Left renal pelvis (tissue), 4 donors: Measurements from ENCODE around the gene DCAF4. TPM values are rescaled to one million over a fixed set of nuclear protein-coding genes. Genes with fewer than 3 reads are reported as not detected.
"Not testable (repeated sequence)": the region's sequence is repeated elsewhere in the genome, so short reads cannot be mapped to it uniquely, and the experiment has no call there.

Source experiments
- DNase-seq, 4 donors: peaks; one replicate each; pipeline ENCODE4 v3.0.0-alpha.2; 2013; ENCODE audit warnings: low read depth in 4 of 4, low spot score in 3 of 4
- polyA plus RNA-seq, 4 donors: library from polyadenylated mRNA; unstranded; fragments of 120-200 nt; gene quantifications; one replicate each; pipeline ENCODE4 v1.2.1, GENCODE V29; 2013; ENCODE audit not compliant: insufficient read length in 4 of 4

DCAF4 gene
- polyA plus RNA-seq, 4 donors, result 11.9 to 22.1 (median 17.6) TPM

- no peak for DNase-seq
Measured at GRCh38 chr14:72966038-72966437, 39.8 kb downstream of the DCAF4 start.

- no peak for DNase-seq
Measured at GRCh38 chr14:72968316-72968715, 42.1 kb downstream of the DCAF4 start.

GRCh38 chr14:72970058-72970630 is 43.9 kb downstream of the DCAF4 start:
- DNase-seq, result no peak

DNA sequence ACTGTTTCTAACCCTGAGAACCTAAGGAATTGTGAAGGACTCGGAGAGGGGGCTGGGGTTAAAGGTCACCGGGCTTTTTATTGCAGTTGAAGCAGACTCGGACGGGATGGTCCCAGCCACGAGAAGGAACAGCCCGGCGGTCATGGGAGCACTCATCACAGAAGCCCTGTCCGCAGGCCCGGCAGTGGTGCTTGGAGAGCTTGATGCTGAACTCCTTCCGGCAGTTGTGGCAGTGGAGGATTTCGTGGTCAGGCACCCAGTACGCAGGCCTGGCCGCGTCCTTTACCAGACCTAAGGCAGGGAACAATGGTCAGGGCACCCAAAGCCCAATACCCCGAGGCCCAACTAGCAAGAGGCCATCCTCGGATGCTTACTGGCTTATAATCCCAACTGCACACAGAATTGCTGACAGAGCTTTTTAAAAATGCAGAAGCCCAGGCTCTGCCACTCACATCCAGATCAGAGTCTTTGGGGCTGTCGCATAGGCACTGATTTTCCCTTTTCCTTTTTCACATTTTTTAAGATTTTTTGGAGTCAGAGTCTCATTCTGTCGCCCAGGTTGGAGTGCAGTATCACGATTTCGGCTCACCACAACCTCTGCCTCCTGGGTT is 44.7 kb downstream of the DCAF4 start:
- DNase-seq, result no peak

GRCh38 chr14:72974661-72975060 is 48.4 kb downstream of the DCAF4 start:
- no peak for DNase-seq

- no peak for DNase-seq
Measured at GRCh38 chr14:72975770-72976169, 49.5 kb downstream of the DCAF4 start.

DNA sequence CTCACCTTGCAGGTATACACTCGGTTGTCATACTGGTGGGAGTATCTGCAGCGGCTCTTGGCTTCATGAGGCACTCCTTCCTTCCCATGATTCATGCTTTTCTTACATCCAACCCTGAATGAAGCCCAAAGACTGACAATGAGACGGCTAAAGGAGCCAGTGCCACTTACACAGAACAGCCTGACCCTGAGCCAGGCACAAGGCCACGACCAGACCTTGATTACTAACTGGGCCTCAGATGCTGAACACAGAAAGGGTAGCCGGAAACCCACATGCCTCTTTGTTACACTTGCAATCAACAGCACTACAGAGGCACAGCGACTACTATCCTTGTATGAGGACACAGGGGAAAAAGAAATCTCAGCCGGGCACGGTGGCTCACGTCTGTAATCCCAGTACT is 52.6 kb downstream of the DCAF4 start:
- no peak for DNase-seq

DNA sequence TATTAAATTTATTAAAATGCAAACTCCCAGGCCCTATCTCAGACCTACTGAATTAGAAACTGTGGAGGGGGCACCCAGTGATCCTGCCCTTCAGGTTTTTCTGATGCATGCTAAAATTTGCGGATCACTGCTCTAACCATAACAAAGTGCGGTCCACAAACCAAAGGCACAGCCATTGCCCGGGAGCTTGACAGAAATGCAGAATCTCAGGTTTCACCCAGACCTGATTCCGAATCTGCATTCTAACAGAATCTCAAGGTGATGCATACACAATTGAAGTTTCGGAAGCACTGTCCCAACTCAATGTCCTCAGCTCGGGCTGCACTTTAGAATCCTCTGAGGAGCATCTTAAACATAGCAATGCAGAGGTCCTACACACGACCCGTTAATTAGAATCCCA is 54.6 kb downstream of the DCAF4 start:
- DNase-seq, result no peak

GRCh38 chr14:72982146-72982708 is 56.0 kb downstream of the DCAF4 start:
- DNase-seq, result no peak

- no peak for DNase-seq
Measured at GRCh38 chr14:72986214-72986613, 60.0 kb downstream of the DCAF4 start.

DNA sequence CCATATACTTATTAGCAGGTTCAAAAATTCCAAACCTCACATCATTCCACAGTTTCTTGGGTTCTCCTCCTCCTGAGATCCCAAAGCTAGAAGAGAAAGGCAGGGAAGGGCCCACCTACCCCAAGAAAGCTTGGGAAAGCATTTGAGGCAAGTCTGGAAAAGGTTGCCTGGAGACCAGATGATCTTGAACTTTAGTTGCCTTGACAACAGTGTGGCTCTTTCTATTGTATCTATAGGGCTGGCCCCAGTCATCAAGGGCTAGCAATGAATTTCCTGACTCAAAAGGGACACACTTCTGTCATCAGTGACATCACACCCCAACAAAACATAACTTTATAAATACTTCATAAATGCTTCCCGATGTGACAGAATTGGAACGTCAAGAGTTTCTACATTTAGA is 60.6 kb downstream of the DCAF4 start:
- DNase-seq, result no peak

DNA sequence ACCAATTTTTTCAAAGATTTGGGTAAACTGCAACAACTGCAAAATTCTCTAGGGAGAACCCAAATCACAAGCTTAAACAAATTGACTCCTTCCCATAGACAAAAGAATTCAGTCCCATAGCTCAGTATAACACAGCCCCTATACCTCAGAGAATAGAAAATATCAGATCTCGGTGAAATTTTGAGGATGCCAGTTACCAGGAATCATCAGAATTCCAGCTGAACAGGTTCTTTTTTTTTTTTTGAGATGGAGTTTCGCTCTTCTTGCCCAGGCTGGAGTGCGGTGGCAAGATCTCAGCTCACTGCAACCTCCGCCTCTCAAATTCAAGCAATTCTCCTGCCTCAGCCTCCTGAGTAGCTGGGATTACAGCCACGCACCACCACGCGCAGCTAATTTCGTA is 63.9 kb downstream of the DCAF4 start:
- DNase-seq, result no peak

DNA sequence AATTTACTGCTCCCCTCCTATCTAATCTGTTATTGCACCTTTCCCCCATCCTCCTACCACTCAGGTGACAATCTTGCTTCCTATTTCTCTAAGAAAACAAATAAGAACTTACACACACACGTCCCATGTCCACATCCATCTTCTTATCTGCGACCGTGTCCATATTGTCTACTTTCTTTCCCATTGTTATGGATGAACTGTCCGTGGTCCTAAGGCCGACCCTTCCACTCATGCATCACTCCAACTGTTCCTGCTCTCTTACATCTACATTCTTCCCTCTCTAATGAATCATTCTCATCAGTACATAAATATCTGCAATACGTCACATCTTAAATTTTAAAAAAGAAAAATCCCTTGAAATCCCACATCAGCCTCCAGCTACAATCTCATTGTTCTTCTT is 70.7 kb downstream of the DCAF4 start:
- DNase-seq, result no peak

- no peak for DNase-seq
Measured at GRCh38 chr14:72998252-72998903, 72.1 kb downstream of the DCAF4 start.

DNA sequence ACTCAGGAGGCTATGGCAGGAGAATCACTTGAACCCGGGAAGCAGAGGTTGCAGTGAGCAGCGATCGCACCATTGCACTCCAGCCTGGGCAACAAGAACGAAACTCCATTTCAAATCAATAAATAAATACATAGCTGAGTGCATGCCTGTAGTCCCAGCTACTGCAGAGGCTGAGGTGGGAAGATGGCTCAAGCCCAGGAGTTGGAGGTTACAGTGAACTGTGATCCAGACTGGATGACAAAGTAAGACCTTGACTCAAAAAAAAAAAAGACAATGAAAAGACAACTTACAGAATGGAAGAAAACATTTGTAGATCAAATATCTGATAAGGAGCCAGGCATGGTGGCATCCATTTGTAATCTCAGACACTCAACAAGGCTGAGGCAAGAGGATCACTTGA is 73.1 kb downstream of the DCAF4 start:
- no peak for DNase-seq

- DNase-seq, result no peak
Measured at GRCh38 chr14:73000073-73000472, 73.8 kb downstream of the DCAF4 start.

GRCh38 chr14:73003681-73004080 is 77.4 kb downstream of the DCAF4 start:
- DNase-seq, result no peak

DNA sequence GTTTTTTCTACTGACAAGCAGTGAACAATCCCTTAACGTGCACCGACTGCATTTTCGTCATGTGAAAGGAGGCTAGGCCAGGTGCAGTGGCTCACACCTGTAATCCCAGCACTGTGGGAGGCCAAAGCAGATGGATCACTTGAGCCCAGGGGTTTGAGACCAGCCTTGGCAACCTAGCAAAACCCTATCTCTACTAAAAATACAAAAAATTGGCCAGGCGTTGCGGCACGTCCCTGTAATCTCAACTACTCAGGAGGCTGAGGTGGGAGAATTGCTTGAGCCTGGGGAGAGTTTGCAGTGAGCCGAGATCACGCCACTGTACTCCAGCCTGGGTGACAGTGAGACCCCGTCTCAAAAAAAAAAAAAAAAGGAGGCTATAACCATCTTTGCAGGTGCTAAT is 78.4 kb downstream of the DCAF4 start:
- DNase-seq, result not testable (repeated sequence)

- DNase-seq, result no peak
Measured at GRCh38 chr14:73007835-73008234, 81.6 kb downstream of the DCAF4 start.

GRCh38 chr14:73008501-73008900 is 82.2 kb downstream of the DCAF4 start:
- DNase-seq, result no peak
